Liver (tissue), 3 donors: Measurements from ENCODE around the gene TMUB1.

Source experiments
- JUND ChIP-seq, 2 donors: IDR thresholded peaks; 2 replicates each; pipeline ENCODE4 v1.6.1; 2016; ENCODE audit warnings: antibody characterized with exemption in 2 of 2
- RAD21 ChIP-seq, 2 donors: IDR thresholded peaks; 2 replicates each; pipeline ENCODE4 v1.6.1; 2016; ENCODE audit warnings: antibody characterized with exemption in 2 of 2, mild to moderate bottlenecking in 2 of 2
- RXRA ChIP-seq, 2 donors: IDR thresholded peaks; 2 replicates each; pipeline ENCODE4 v1.6.1; 2017 to 2018; ENCODE audit warnings: antibody characterized with exemption in 2 of 2, mild to moderate bottlenecking in 1 of 2
- TAF1 ChIP-seq: conservative IDR thresholded peaks from 2 replicates; pipeline ENCODE4 v1.6.1; 2016; ENCODE audit warnings: antibody characterized with exemption, mild to moderate bottlenecking
- YY1 ChIP-seq: IDR thresholded peaks from 2 replicates; pipeline ENCODE4 v1.6.1; 2016; ENCODE audit warnings: antibody characterized with exemption, mild to moderate bottlenecking
- TF ChIP-seq, protein P1 (sequence below): fragments of 150-350 bp; IDR thresholded peaks from 2 replicates; pipeline ENCODE4 v1.5.1; 2017; ENCODE audit warnings: improper control_type of control experiment, low read depth, low read length; ENCODE audit not compliant: missing input control
- TF ChIP-seq, protein P2 (sequence below): IDR thresholded peaks from 2 replicates; pipeline ENCODE4 v1.6.1; 2016; ENCODE audit warnings: antibody characterized with exemption
- donor health status: healthy.
- donor health status: healthy.

DNA sequence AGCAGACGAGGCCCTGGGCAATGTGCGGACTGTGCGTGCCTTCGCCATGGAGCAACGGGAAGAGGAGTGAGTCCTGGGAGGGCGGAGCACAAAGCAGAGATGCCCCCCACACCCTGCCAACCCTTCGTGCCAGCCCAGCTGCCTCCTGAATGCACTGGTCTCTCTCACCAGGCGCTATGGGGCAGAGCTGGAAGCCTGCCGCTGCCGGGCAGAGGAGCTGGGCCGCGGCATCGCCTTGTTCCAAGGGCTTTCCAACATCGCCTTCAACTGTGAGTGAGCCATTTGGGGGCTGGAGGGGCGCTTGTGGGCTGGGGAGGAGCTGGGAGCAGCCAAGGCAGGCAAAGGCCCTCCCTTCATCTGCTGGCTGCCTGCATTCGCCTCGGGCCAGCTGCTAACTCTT, 47.4 kb downstream of the TMUB1 start:
- TF ChIP-seq YY1 (no peak), RXRA (IDR thresholded peaks at IDR 0.05) (no peak), RAD21 (IDR thresholded peaks at IDR 0.05) (no peak), JUND (IDR thresholded peaks at IDR 0.05) (no peak), TAF1 (no peak)
- TF ChIP-seq, protein P1, sequence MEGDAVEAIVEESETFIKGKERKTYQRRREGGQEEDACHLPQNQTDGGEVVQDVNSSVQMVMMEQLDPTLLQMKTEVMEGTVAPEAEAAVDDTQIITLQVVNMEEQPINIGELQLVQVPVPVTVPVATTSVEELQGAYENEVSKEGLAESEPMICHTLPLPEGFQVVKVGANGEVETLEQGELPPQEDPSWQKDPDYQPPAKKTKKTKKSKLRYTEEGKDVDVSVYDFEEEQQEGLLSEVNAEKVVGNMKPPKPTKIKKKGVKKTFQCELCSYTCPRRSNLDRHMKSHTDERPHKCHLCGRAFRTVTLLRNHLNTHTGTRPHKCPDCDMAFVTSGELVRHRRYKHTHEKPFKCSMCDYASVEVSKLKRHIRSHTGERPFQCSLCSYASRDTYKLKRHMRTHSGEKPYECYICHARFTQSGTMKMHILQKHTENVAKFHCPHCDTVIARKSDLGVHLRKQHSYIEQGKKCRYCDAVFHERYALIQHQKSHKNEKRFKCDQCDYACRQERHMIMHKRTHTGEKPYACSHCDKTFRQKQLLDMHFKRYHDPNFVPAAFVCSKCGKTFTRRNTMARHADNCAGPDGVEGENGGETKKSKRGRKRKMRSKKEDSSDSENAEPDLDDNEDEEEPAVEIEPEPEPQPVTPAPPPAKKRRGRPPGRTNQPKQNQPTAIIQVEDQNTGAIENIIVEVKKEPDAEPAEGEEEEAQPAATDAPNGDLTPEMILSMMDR, result no peak
- TF ChIP-seq, protein P2, sequence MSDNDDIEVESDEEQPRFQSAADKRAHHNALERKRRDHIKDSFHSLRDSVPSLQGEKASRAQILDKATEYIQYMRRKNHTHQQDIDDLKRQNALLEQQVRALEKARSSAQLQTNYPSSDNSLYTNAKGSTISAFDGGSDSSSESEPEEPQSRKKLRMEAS, result no peak
